HG03469 (cell line): ENCODE data around the gene GON4L.
"Not testable (repeated sequence)": the region's sequence is repeated elsewhere in the genome, so short reads cannot be mapped to it uniquely, and the experiment has no call there.

Experiments
- ATAC-seq: cut with Tn5 transposase; IDR thresholded peaks from one replicate; pipeline ENCODE4 v1.9.1; 2021; ENCODE audit warnings: mild to moderate bottlenecking, moderate library complexity, moderate number of reproducible peaks; ENCODE audit not compliant: unreplicated experiment

GON4L gene

GRCh38 chr1:155856975-155857930 is at the start of gene GON4L:
Gene GON4L, minus strand, starts transcription at chr1:155857214. Its CDS starts 3,434 bp downstream, at chr1:155853780.
- ATAC-seq: no peak

- no peak for ATAC-seq
Measured at GRCh38 chr1:155904261-155904660, 47.2 kb upstream of the GON4L start.

- no peak for ATAC-seq
Measured at GRCh38 chr1:155900161-155900560, 43.1 kb upstream of the GON4L start.

- no peak for ATAC-seq
Measured at GRCh38 chr1:155899683-155900082, 42.7 kb upstream of the GON4L start.

- no peak for ATAC-seq
Measured at GRCh38 chr1:155898888-155899287, 41.9 kb upstream of the GON4L start.

GRCh38 chr1:155897746-155898145 is 40.7 kb upstream of the GON4L start:
- ATAC-seq: no peak

GRCh38 chr1:155896476-155896875 is 39.5 kb upstream of the GON4L start:
- not testable (repeated sequence) for ATAC-seq

- ATAC-seq: not testable (repeated sequence)
Measured at GRCh38 chr1:155895617-155896016, 38.6 kb upstream of the GON4L start.

GRCh38 chr1:155893389-155894142 is 36.6 kb upstream of the GON4L start:
- no peak for ATAC-seq

GRCh38 chr1:155892796-155893195 is 35.8 kb upstream of the GON4L start:
- ATAC-seq: no peak

- ATAC-seq: no peak
Measured at GRCh38 chr1:155890251-155890650, 33.2 kb upstream of the GON4L start.

- no peak for ATAC-seq
Measured at GRCh38 chr1:155889566-155889965, 32.6 kb upstream of the GON4L start.

- ATAC-seq: no peak
Measured at GRCh38 chr1:155888481-155888880, 31.5 kb upstream of the GON4L start.

GRCh38 chr1:155884982-155885381 is 28.0 kb upstream of the GON4L start:
- no peak for ATAC-seq

- ATAC-seq: no peak
Measured at GRCh38 chr1:155884031-155884960, 27.3 kb upstream of the GON4L start.

GRCh38 chr1:155882766-155883165 is 25.8 kb upstream of the GON4L start:
- no peak for ATAC-seq

- no peak for ATAC-seq
Measured at GRCh38 chr1:155882235-155882634, 25.2 kb upstream of the GON4L start.

- ATAC-seq: no peak
Measured at GRCh38 chr1:155880950-155881349, 23.9 kb upstream of the GON4L start.

GRCh38 chr1:155880251-155880650 is 23.2 kb upstream of the GON4L start:
- no peak for ATAC-seq

- ATAC-seq: no peak
Measured at GRCh38 chr1:155877945-155878344, 20.9 kb upstream of the GON4L start.

GRCh38 chr1:155873860-155874259 is 16.8 kb upstream of the GON4L start:
- ATAC-seq: no peak
